Middle frontal gyrus (tissue), 1 donor: ENCODE data around the gene HPS3.

ENCODE experiments used
- DNase-seq: peaks from one replicate; pipeline ENCODE4 v3.0.0-alpha.2; 2015; ENCODE audit warnings: low spot score; ENCODE audit errors: extremely low spot score

The HPS3 gene

GRCh38 chr3:149120051-149120972 is 9.1 kb upstream of the HPS3 start:
- DNase-seq, result no peak

GRCh38 chr3:149122721-149123578 is 6.5 kb upstream of the HPS3 start:
- no peak for DNase-seq

- DNase-seq, result no peak
Measured at GRCh38 chr3:149128821-149129220, 617 bp upstream of the HPS3 start.

- no peak for DNase-seq
Measured at GRCh38 chr3:149131589-149131988, 2.2 kb downstream of the HPS3 start.

- DNase-seq, result no peak
Measured at GRCh38 chr3:149134575-149134974, 5.1 kb downstream of the HPS3 start.

- DNase-seq, result no peak
Measured at GRCh38 chr3:149142682-149143081, 13.2 kb downstream of the HPS3 start.

- DNase-seq, result no peak
Measured at GRCh38 chr3:149145356-149145755, 15.9 kb downstream of the HPS3 start.

GRCh38 chr3:149145974-149146373 is 16.5 kb downstream of the HPS3 start:
- no peak for DNase-seq

- no peak for DNase-seq
Measured at GRCh38 chr3:149150436-149150835, 21.0 kb downstream of the HPS3 start.

- no peak for DNase-seq
Measured at GRCh38 chr3:149151843-149152242, 22.4 kb downstream of the HPS3 start.

GRCh38 chr3:149152420-149152819 is 23.0 kb downstream of the HPS3 start:
- DNase-seq, result no peak

- no peak for DNase-seq
Measured at GRCh38 chr3:149153402-149153801, 24.0 kb downstream of the HPS3 start.

- no peak for DNase-seq
Measured at GRCh38 chr3:149160754-149161300, 31.4 kb downstream of the HPS3 start.

GRCh38 chr3:149162007-149162406 is 32.6 kb downstream of the HPS3 start:
- DNase-seq, result no peak

GRCh38 chr3:149163066-149163465 is 33.6 kb downstream of the HPS3 start:
- DNase-seq, result no peak

GRCh38 chr3:149167898-149168297 is 38.5 kb downstream of the HPS3 start:
- DNase-seq, result no peak

GRCh38 chr3:149170672-149171071 is 41.2 kb downstream of the HPS3 start:
- no peak for DNase-seq

- DNase-seq, result no peak
Measured at GRCh38 chr3:149174901-149175300, 45.5 kb downstream of the HPS3 start.

GRCh38 chr3:149177122-149177521 is 47.7 kb downstream of the HPS3 start:
- DNase-seq, result no peak

- DNase-seq, result no peak
Measured at GRCh38 chr3:149179220-149179619, 49.8 kb downstream of the HPS3 start.

- DNase-seq, result no peak
Measured at GRCh38 chr3:149180057-149180573, 50.7 kb downstream of the HPS3 start.

- no peak for DNase-seq
Measured at GRCh38 chr3:149181182-149181581, 51.7 kb downstream of the HPS3 start.
